Breast epithelium (tissue), 3 donors: ENCODE measurements around the gene ALK.

Source experiments
- CTCF ChIP-seq, 3 donors: fragments of 450-650 bp; IDR thresholded peaks; one replicate each; pipeline ENCODE4 v1.5.1; 2016 to 2017; ENCODE audit warnings: antibody characterized with exemption in 3 of 3, mild to moderate bottlenecking in 3 of 3, moderate library complexity in 3 of 3
- POLR2A ChIP-seq: fragments of 450-650 bp; IDR thresholded peaks from one replicate; pipeline ENCODE4 v1.6.1; 2016; ENCODE audit warnings: antibody characterized with exemption, mild to moderate bottlenecking, moderate library complexity
- POLR2AphosphoS5 ChIP-seq, 3 donors: sonication (generic); formaldehyde crosslinking; IDR thresholded peaks; one replicate each; pipeline ENCODE4 v1.6.1; 2017; ENCODE audit warnings: antibody characterized with exemption in 3 of 3

- TF ChIP-seq POLR2A (no peak), CTCF (IDR thresholded peaks at IDR 0.05) (no peak), POLR2AphosphoS5 (IDR thresholded peaks at IDR 0.05) (no peak)
These were observed 426.3 kb downstream of the ALK start for GRCh38 chr2:29495068-29495467.
